Activated T-helper 17 cell treated with anti-CD3 and anti-CD28 coated beads, Interleukin-2, amount 50 U/mL, for 72 hours (primary cell): ENCODE data around the gene CCNQ. TPM values are rescaled to one million over a fixed set of nuclear protein-coding genes. Genes with fewer than 3 reads are reported as not detected.
A peak's percentile ranks its signal among the peaks of the same experiment; 100 is the strongest.

Experiments
- ATAC-seq: fragments of 150-1000 bp; cut with Tn5 transposase; replicated peaks from 2 replicates; pipeline ENCODE4 v1.10.0; 2021; ENCODE audit warnings: mild to moderate bottlenecking, moderate library complexity
- H3K27ac Mint-ChIP-seq: one replicate; pipeline ENCODE4 v1.8.0; 2022; ENCODE audit warnings: mixed read lengths
- H3K27me3 Mint-ChIP-seq: one replicate; pipeline ENCODE4 v1.8.0; 2022; ENCODE audit warnings: mixed read lengths
- H3K36me3 Mint-ChIP-seq: one replicate; pipeline ENCODE4 v1.8.0; 2022; ENCODE audit warnings: low read depth, mild to moderate bottlenecking, mixed read lengths
- H3K4me1 Mint-ChIP-seq: one replicate; pipeline ENCODE4 v1.8.0; 2022; ENCODE audit warnings: mixed read lengths
- H3K4me3 Mint-ChIP-seq: one replicate; pipeline ENCODE4 v1.8.0; 2022; ENCODE audit warnings: mild to moderate bottlenecking, mixed read lengths
- H3K9me3 Mint-ChIP-seq: one replicate; pipeline ENCODE4 v1.8.0; 2022; ENCODE audit warnings: mixed read lengths
- total RNA-seq, 2 donors: library from RNA; stranded (reverse); gene quantifications; one replicate each; pipeline ENCODE4 v1.2.3, GENCODE V29; 2022

CCNQ gene
- total RNA-seq, 2 donors from 2014 or later: 9.1 to 26.4 TPM

DNA sequence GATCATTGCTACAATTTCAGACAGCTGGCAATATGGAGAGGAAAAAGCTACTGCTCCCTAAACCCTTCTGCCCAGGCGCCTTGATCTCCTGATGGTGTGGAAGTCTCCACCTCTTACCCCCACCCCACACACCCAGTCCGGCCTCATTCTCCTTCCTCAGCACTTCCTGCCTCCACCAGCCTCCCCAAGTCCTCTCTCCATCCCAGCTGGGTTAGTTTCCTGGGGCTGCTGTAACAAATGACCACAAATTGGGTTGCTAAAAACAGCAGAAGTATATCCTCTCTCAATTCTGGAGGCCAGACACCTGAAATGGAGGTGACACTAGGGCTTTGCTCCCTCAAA lies 1.1 kb upstream of the CCNQ start:
- peak overlapping the region; percentile 93 for H3K4me3 Mint-ChIP-seq
- peak; percentile 8 for ATAC-seq
- no peaks in the 10 kb centered on the region for H3K27me3 Mint-ChIP-seq
- H3K36me3 Mint-ChIP-seq: peaks cover 12% of the 10 kb centered on the region
- H3K27ac Mint-ChIP-seq: peak overlapping the region; percentile 84
- H3K4me1 Mint-ChIP-seq: peaks cover 12% of the 10 kb centered on the region
- H3K9me3 Mint-ChIP-seq: no peaks in the 10 kb centered on the region

DNA sequence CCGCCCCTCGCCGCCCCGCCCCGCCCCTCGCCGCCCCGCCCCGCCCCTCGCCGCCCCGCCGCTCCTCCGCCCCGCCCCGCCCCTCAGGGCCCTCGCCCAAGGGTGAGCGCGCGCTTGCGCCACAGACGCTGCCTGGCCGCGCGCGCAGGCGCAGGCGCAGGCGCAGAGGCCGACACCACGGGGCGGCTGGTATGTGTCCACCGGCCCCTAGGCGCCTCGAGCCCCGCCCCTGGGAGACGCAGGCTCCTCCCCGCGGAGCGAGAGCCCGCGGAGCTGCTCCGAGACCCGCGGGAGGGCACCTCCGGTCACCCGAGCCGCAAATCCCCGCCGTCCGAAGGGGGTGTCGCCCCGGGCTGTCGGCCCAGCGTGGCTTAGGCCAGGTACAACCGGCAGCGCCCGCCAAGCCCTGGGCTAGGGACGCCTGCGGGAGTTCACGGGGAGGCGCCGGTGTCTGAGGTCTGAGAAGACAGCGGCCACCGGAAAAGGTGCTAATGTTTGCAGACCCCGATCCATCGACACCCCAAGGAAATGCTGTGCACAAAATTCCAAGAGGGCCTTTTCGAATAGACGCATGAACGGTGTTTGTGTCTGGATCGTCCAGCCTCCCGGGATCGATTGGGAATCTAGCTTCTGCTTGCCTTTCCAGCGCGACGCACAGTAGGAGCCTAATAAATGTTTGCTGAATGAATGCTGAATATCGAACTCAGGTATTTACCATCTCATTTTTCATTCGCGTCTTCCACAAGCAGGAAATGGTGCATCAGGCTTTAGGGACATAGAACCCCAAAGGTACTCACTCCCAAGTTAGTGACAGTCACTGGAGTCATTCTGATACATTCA lies 473 bp upstream of the CCNQ start:
- Mint-ChIP-seq H3K4me1 (peaks cover 12% of the 10 kb centered on the region), H3K27me3 (no peaks in the 10 kb centered on the region), H3K9me3 (no peaks in the 10 kb centered on the region), H3K4me3 (peak overlapping the region; percentile 93), H3K36me3 (peaks cover 17% of the 10 kb centered on the region), H3K27ac (peak overlapping the region; percentile 84)
- ATAC-seq: peak; percentile 93

DNA sequence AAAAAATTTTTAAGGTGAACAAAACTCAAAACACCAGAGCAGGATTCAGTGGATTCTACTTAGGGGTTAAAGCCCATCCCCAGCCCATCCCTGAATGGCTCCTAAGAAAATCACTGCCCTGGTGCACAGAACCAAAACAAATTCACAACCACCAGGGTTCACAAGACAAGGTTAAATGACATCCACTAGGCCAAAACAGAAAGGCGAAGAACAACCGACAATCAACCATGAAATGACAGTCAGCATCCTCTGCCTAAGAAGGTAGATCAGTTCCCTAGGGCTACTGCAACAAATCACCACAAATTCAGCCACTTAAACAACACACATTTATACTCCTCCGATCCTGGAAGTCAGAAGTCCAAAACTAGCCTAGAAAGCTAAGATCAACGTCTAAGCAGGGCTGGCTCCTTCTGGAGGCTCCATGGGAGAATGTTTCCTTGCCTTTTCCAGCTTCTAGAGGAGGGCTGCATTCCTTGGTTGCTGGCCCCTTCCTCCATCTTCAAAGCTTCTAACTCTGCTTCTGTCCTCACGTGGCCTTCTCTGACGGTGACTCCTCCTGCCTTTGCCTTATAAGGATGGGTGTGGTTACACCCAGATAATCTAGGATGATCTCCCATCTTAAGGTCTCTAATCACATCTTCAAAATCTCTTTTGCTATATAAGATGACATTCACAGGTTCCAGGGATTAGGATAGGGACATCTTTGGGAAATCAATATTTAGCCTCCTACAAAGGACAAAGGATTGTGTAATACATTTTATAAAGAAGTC lies 1.8 kb downstream of the CCNQ start:
- Mint-ChIP-seq H3K9me3 (no peaks in the 10 kb centered on the region), H3K36me3 (peaks cover 27% of the 10 kb centered on the region), H3K4me3 (peak overlapping the region; percentile 84), H3K4me1 (peaks cover 7% of the 10 kb centered on the region), H3K27me3 (no peaks in the 10 kb centered on the region), H3K27ac (no peak overlapping the region)
- ATAC-seq: no peak

DNA sequence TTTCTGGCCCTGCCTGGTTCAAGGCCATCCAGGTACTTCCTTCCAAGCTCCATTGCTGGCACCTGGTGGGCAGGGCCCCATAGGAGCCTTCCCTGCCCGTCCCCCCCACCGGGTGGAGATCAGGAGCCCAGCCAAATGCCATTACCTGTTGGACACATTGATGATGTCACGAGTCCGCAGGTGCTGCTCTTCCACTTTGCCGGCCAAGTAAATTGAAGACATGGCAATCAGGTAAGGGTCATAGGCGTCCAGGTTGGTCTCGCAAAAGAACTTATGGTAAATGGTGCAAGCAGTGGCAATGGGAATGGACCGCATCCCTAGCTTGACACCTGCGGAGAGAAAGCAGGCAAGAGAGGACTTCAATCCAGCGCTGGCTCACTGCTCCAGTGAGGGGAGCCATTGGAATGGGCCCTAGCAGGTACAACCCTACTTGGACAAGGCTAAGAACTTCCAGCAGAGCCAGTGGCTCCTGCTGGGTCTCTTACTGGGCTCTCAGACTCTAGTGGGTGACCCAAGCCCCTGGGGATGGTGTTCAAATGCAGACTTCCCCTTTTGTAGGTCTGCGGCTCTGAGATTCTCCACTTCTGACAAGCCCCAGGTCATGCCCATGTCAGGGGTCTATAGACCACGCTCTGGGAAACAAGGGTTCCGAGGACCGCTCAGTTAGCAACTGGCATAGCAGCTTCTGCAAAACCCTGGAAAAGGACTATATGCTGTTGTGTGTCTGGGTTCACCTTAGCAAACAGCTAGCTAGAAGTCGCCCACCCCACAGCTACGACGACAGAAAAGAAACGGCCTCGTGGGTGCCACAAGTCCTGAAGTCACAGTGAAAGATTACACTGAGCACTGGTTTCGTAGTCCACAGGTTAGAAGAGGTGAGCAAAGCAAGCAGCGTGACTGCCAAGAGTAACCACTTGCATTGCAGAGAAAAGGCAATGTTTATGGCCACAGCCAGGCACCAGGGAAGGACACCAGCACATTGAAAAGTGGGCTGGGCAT lies 2.8 kb downstream of the CCNQ start:
- ATAC-seq: no peak
- peaks cover 7% of the 10 kb centered on the region for H3K4me1 Mint-ChIP-seq
- H3K36me3 Mint-ChIP-seq: peaks cover 35% of the 10 kb centered on the region
- no peaks in the 10 kb centered on the region for H3K9me3 Mint-ChIP-seq
- peak overlapping the region; percentile 84 for H3K4me3 Mint-ChIP-seq
- H3K27ac Mint-ChIP-seq: no peak overlapping the region
- no peaks in the 10 kb centered on the region for H3K27me3 Mint-ChIP-seq

DNA sequence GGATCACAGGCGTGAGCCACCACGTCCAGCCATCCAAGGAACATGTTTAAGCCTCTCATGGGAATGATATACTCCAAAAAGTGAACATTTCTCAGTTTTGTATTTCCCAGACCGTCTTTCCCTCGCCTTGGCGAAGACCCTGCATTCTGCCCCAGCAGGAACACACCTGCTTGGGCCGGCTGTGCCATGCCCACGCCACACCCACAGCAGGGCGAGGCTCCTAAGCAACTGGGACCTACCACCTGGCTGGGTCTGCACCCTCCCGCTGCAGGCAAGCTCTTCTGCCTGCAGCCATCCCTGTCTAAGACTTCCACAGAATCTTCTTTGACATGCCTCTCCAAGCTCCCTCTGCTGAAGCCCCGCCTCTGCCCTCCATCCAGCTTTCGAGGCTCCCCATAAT lies 3.6 kb downstream of the CCNQ start:
- peaks cover 43% of the 10 kb centered on the region for H3K36me3 Mint-ChIP-seq
- no peak for ATAC-seq
- no peak overlapping the region for H3K4me3 Mint-ChIP-seq
- H3K27ac Mint-ChIP-seq: no peak overlapping the region
- no peaks in the 10 kb centered on the region for H3K9me3 Mint-ChIP-seq
- no peaks in the 10 kb centered on the region for H3K27me3 Mint-ChIP-seq
- H3K4me1 Mint-ChIP-seq: peaks cover 7% of the 10 kb centered on the region

DNA sequence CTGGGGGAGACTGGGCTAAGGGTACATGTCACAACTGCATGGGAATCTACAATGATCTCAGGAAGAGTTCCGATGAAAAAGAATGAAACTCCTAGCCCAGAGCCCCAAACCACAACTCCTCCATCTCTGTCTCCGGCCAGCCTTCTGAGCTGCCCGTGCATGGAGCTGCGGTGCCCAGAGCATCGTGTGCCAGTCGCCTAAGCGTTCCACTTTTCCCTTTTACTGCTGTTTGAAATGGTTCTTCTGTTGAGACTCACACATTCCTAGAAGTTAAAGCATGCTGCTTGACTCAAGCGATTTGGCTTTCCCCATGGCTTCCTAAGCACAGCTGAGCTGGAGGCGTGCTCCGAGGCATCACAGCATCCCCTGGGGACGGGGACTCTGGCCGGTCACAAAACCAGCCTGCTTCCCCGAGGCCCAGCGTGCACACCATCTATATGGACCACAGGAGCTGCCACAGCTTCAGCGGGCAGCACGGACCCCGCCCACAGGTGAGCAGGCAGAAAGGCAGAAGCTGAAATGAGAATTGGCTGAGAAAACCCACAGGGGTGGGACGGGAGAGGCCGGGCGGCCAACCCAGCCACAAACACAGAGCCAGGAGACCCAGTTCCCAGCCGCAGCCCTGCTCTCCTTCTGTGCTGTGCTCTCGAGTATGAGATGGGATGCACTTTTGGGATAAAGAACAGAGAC lies 5.0 kb downstream of the CCNQ start:
- peaks cover 45% of the 10 kb centered on the region for H3K36me3 Mint-ChIP-seq

DNA sequence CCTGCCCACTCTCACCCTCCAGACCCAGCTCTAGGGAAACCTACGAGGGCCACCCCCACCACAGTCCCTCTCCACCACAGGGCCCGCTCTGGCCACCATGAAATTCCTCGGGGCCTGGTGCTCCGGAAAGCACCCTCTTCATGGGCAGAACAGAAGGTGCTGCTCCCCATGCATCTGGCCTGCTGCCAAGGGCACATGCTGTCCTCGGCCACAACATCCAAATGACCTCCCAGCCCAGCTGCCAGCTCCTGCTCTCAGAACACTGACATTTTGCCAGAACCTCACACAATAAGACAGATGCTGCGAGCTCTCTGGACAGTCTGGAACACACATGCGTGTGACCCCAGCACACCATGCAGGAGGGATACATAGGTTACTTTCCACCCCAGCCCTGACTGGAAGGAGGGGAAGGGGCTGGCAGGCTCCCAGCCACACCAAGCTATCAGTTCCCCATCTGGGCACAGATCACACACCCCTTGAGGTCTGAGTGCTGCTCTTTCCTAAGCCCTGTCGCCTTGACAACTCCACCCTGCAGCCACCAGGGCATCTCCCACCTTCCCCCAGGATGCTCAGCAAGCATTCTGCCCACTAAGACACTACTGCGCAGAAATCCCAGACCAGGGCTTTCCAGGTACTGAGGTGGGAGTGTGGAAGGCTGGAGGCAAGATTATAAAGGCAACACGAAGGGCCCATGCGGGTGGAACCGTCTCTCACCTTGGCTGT lies 5.8 kb downstream of the CCNQ start:
- H3K27me3 Mint-ChIP-seq: no peaks in the 10 kb centered on the region
- H3K4me1 Mint-ChIP-seq: peaks cover 7% of the 10 kb centered on the region
- no peak overlapping the region for H3K27ac Mint-ChIP-seq
- no peaks in the 10 kb centered on the region for H3K9me3 Mint-ChIP-seq
- no peak overlapping the region for H3K4me3 Mint-ChIP-seq
- H3K36me3 Mint-ChIP-seq: peaks cover 49% of the 10 kb centered on the region
- ATAC-seq: no peak

More for the DNA sequence above, 5.0 kb downstream of the CCNQ start:
- Mint-ChIP-seq H3K9me3 (no peaks in the 10 kb centered on the region), H3K27me3 (no peaks in the 10 kb centered on the region), H3K4me3 (no peak overlapping the region), H3K27ac (no peak overlapping the region), H3K4me1 (peaks cover 7% of the 10 kb centered on the region)
- no peak for ATAC-seq

DNA sequence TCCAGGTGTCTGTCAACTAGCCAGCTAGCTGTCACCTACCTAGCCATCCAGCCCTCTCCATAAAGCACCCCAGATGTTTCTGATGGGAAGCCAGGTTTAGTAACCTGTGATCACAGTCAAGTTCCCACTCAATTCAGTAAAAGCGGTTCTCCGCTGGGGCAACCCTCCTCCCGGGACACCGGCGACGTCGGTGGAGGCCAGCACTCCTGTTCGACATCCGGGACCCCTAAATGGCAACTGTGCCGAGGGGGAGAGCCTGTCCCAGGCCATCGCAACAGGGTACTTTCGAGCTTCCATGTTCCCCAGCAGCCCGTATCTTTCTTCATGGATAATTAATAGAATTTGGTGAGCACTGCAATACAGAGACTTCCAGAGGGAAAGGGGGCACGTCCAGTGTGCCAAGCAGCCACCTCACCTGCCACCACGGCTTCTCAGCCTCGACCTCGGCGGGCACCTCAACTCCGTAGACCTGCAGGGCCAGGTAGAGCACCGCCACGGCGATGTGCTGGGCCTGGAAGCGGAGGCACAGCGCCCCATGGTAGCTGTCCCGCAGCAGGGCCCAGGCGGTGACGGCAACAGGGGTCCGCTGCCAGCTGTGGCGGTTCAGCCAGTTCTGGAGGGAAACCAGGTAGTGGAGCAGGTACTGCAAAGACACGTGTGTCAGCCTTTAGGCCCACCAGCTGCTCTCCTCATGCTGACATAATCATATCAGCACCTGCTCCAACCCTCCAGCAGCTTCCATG lies 6.7 kb downstream of the CCNQ start:
- Mint-ChIP-seq H3K27ac (no peak overlapping the region), H3K4me1 (peaks cover 2% of the 10 kb centered on the region), H3K9me3 (no peaks in the 10 kb centered on the region), H3K4me3 (no peak overlapping the region), H3K27me3 (no peaks in the 10 kb centered on the region), H3K36me3 (peaks cover 55% of the 10 kb centered on the region)
- no peak for ATAC-seq

DNA sequence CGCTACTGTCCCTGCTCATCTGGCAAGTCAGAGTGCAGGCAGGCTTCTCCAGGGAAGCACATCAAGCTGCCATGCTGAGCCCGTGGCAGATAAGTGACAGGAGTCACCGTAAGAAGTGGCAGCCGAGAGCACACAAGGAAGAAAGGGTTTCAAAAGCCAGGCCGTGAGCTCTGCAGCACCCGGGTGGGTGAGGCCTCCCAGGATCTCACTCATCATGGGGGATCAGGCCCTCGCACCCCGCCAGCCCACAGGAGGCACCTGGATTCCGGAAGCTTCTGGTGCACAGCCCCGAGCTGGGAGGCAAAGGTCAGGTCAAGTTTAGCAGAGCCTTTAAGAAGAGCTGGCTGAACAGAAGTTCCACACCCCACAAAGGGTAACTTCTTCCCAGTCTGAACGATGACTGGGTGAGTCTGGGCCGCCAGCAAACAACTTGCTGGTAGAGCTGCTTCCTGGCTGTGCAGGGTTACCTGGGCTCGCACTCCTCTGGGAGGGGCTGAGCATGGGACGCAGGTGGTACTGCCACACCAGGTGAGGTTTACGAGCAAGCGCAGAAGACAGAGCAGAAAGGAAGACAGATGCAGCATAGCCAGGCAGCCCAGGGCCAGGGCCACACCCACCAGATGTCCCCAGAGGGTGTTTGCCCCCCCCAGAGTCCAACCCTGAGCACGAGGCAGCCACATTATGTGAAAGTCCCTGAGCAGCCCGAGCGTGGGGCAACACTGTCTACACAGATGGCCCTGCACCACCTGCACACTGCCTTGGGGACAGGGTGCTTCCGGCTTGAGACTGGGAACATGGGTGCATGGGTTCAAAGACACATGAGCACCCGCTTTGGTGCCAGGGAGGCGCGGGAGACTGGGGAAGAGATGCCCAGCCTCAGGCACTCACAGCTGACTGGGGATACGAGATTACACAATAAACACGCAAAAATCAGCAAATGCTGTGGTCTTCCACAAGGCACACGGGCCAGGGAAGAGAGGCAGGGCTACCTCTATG lies 7.7 kb downstream of the CCNQ start:
- Mint-ChIP-seq H3K27ac (no peak overlapping the region), H3K4me3 (no peak overlapping the region)
- ATAC-seq: no peak

DNA sequence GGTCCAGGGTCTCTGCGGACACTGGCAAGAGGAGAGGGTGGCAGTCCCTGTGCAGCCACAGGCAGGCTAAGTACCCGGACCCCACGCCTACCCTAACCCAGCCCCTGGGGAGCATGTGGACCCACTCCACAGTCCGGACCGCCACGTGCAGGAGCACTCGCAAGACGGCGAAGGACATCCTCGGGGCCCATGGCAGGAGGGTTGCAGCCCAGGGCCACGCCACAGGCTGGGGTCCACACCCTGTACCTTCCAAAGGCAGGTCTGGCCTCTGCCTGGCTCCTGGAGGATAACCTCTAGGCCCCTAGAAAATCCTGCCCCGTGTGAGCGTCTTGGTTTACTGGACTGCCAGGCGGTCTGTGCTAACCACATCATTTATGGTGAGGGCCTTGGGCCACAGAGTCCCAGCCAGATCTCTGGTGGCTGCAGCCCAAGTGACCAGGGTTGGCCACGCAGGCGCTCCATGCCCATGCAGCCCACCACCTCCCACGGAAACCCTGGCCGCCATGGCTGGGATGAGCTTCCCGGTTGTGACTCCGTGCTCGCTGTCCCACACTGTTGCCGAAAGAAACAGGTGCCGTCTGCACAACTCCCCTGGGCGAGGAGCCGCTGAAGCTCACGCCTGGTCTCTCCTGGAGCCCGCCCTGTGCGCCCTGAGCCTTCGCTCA lies 10.0 kb downstream of the CCNQ start:
- H3K4me1 Mint-ChIP-seq: peaks cover under 1% of the 10 kb centered on the region

More for the DNA sequence above, 7.7 kb downstream of the CCNQ start:
- peaks cover 64% of the 10 kb centered on the region for H3K36me3 Mint-ChIP-seq
- no peaks in the 10 kb centered on the region for H3K9me3 Mint-ChIP-seq
- H3K4me1 Mint-ChIP-seq: no peaks in the 10 kb centered on the region
- H3K27me3 Mint-ChIP-seq: no peaks in the 10 kb centered on the region

DNA sequence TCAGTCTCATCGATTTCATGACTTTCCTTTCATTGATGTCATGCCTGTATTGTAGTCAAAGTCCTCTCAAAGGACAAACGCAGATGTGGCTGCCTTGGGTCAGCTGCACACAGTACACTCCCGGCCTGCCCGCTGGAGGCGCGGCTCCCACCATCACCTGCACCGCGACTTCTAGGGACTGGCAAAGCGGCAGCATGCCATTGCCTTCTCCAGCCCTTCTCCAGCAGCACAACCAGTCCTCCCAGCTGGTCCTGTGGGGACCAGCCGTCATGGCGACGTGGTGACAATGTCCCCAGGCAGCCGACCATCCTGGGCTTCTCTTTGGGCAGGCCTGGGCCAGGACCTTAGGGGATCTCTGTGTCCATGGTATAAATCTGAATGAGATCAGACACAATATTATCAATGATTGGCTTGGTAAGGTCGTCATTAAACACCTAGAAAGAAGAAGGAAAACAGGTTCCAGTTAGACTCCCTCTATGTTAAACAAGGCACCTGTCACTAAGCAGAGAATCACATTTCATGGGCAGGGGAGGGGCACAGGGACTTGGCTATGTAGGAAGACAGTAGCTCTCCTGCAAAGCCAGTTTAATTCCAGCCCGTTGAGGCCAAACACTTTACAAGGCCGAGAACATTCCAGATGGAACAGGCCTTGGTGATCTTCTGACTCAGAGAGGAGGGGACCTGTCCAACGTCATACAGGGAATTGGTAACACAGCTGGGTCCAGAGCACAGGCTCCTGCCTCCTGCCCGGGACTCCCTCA lies 10.7 kb downstream of the CCNQ start:
- Mint-ChIP-seq H3K9me3 (no peaks in the 10 kb centered on the region), H3K27me3 (no peaks in the 10 kb centered on the region), H3K36me3 (peaks cover 48% of the 10 kb centered on the region), H3K4me3 (no peak overlapping the region), H3K27ac (no peak overlapping the region), H3K4me1 (peaks cover 7% of the 10 kb centered on the region)
- no peak for ATAC-seq

More for the DNA sequence above, 10.0 kb downstream of the CCNQ start:
- Mint-ChIP-seq H3K4me3 (no peak overlapping the region), H3K27ac (no peak overlapping the region), H3K27me3 (no peaks in the 10 kb centered on the region), H3K36me3 (peaks cover 54% of the 10 kb centered on the region), H3K9me3 (no peaks in the 10 kb centered on the region)
- ATAC-seq: no peak
